Large intestine (tissue), 3 donors: Measurements from ENCODE around the gene CCBE1. TPM values are rescaled to one million over a fixed set of nuclear protein-coding genes. Genes with fewer than 3 reads are reported as not detected.
"Not testable (repeated sequence)": the region's sequence is repeated elsewhere in the genome, so short reads cannot be mapped to it uniquely, and the experiment has no call there.

Source experiments
- DNase-seq, 2 donors: peaks; one replicate each; pipeline versions ENCODE4 v3.0.0 to v3.0.0-alpha.2; 2013
- H3K27ac ChIP-seq: one replicate; pipeline ENCODE4 v1.5.1; 2013; ENCODE audit warnings: low read length
- H3K27me3 ChIP-seq: 2 replicates; pipeline ENCODE4 v1.6.1; 2013; ENCODE audit warnings: low read length; ENCODE audit not compliant: control insufficient read depth, insufficient read depth
- H3K36me3 ChIP-seq: 2 replicates; pipeline ENCODE4 v1.6.1; 2013; ENCODE audit warnings: low read length; ENCODE audit not compliant: control insufficient read depth, insufficient read depth
- H3K4me1 ChIP-seq: one replicate; pipeline ENCODE4 v1.6.1; 2013; ENCODE audit warnings: low read length; ENCODE audit not compliant: control insufficient read depth, insufficient read depth
- H3K4me3 ChIP-seq: one replicate; pipeline ENCODE4 v1.5.1; 2013; ENCODE audit warnings: low read length
- H3K9me3 ChIP-seq: one replicate; pipeline ENCODE4 v1.6.1; 2013; ENCODE audit warnings: mild to moderate bottlenecking, low read depth, low read length, moderate library complexity; ENCODE audit not compliant: control insufficient read depth
- WGBS: methylation state at CpG from one replicate; pipeline ENCODE4 v1.1.5; 2013; ENCODE audit warnings: low lambda C conversion rate; ENCODE audit not compliant: insufficient coverage; 5-methylcytosine and 5-hydroxymethylcytosine counted together
- polyA plus RNA-seq: library from polyadenylated mRNA; unstranded; fragments of 120-200 nt; gene quantifications from one replicate; pipeline ENCODE4 v1.2.1, GENCODE V29; 2013

Gene CCBE1
- polyA plus RNA-seq, 1 donor = 2.5 TPM

GRCh38 chr18:59658941-59659340, 38.3 kb downstream of the CCBE1 start:
- H3K27me3 ChIP-seq = peaks cover 17% of the 10 kb centered on the region
- DNase-seq = no peak
- WGBS = no CpG with 5 or more reads among the region's 7 CpGs
- H3K4me1 ChIP-seq = no peaks in the 10 kb centered on the region
- no peaks in the 10 kb centered on the region for H3K36me3 ChIP-seq
- no peak overlapping the region for H3K4me3 ChIP-seq
- no peaks in the 10 kb centered on the region for H3K9me3 ChIP-seq
- no peak overlapping the region for H3K27ac ChIP-seq

GRCh38 chr18:59657012-59657411, 40.2 kb downstream of the CCBE1 start:
- no peak overlapping the region for H3K27ac ChIP-seq
- H3K9me3 ChIP-seq = no peaks in the 10 kb centered on the region
- no peak overlapping the region for H3K4me3 ChIP-seq
- H3K27me3 ChIP-seq = peaks cover 12% of the 10 kb centered on the region
- H3K4me1 ChIP-seq = no peaks in the 10 kb centered on the region
- no peaks in the 10 kb centered on the region for H3K36me3 ChIP-seq
- DNase-seq = no peak
- WGBS = 100% methylated on average over 1 of the region's 5 CpGs

GRCh38 chr18:59656373-59656887, 40.8 kb downstream of the CCBE1 start:
- no peak for DNase-seq
- Histone ChIP-seq H3K4me3 (no peak overlapping the region), H3K27me3 (peaks cover 7% of the 10 kb centered on the region), H3K36me3 (no peaks in the 10 kb centered on the region), H3K27ac (no peak overlapping the region), H3K9me3 (no peaks in the 10 kb centered on the region), H3K4me1 (no peaks in the 10 kb centered on the region)
- WGBS = 96% methylated on average over 4 of the region's 6 CpGs

- Histone ChIP-seq H3K27me3 (peaks cover 5% of the 10 kb centered on the region), H3K9me3 (no peaks in the 10 kb centered on the region), H3K36me3 (no peaks in the 10 kb centered on the region), H3K27ac (no peak overlapping the region), H3K4me3 (no peak overlapping the region), H3K4me1 (no peaks in the 10 kb centered on the region)
- WGBS = no CpG with 5 or more reads among the region's 2 CpGs
- no peak for DNase-seq
Measured at GRCh38 chr18:59655676-59656075, 41.5 kb downstream of the CCBE1 start.

- Histone ChIP-seq H3K36me3 (no peaks in the 10 kb centered on the region), H3K9me3 (no peaks in the 10 kb centered on the region), H3K4me3 (no peak overlapping the region), H3K4me1 (no peaks in the 10 kb centered on the region), H3K27me3 (peaks cover 4% of the 10 kb centered on the region), H3K27ac (no peak overlapping the region)
- no peak for DNase-seq
- WGBS = 100% methylated on average over 1 of the region's 5 CpGs
Measured at GRCh38 chr18:59651071-59651470, 46.2 kb downstream of the CCBE1 start.

- DNase-seq = no peak
- Histone ChIP-seq H3K27ac (no peak overlapping the region), H3K4me1 (no peaks in the 10 kb centered on the region), H3K27me3 (peaks cover 4% of the 10 kb centered on the region), H3K36me3 (no peaks in the 10 kb centered on the region), H3K9me3 (no peaks in the 10 kb centered on the region), H3K4me3 (no peak overlapping the region)
- 100% methylated on average over 1 of the region's 11 CpGs for WGBS
Measured at GRCh38 chr18:59650266-59650820, 46.9 kb downstream of the CCBE1 start.

- peaks cover 4% of the 10 kb centered on the region for H3K27me3 ChIP-seq
- no peak overlapping the region for H3K4me3 ChIP-seq
- no peaks in the 10 kb centered on the region for H3K4me1 ChIP-seq
- DNase-seq = no peak
- whole genome bisulfite sequencing = no CpG with 5 or more reads among the region's 1 CpG
- H3K27ac ChIP-seq = no peak overlapping the region
- H3K9me3 ChIP-seq = no peaks in the 10 kb centered on the region
- H3K36me3 ChIP-seq = no peaks in the 10 kb centered on the region
Measured at GRCh38 chr18:59649591-59649990, 47.6 kb downstream of the CCBE1 start.

- WGBS = 100% methylated on average over 4 of the region's 10 CpGs
- H3K27ac ChIP-seq = not testable (repeated sequence)
Measured at GRCh38 chr18:59648469-59648868, 48.8 kb downstream of the CCBE1 start.

GRCh38 chr18:59646963-59647307, 50.3 kb downstream of the CCBE1 start:
- 60% methylated on average over 1 of the region's 2 CpGs for WGBS
- DNase-seq = no peak
- no peak overlapping the region for H3K4me3 ChIP-seq
- H3K27me3 ChIP-seq = peaks cover 4% of the 10 kb centered on the region
- H3K36me3 ChIP-seq = no peaks in the 10 kb centered on the region
- no peaks in the 10 kb centered on the region for H3K9me3 ChIP-seq
- H3K4me1 ChIP-seq = no peaks in the 10 kb centered on the region
- no peak overlapping the region for H3K27ac ChIP-seq

More at GRCh38 chr18:59648469-59648868, 48.8 kb downstream of the CCBE1 start:
- H3K4me1 ChIP-seq, H3K4me3 ChIP-seq, H3K9me3 ChIP-seq, H3K36me3 ChIP-seq, H3K27me3 ChIP-seq, DNase-seq: not testable (repeated sequence)

- no peak for DNase-seq
- Histone ChIP-seq H3K27ac (no peak overlapping the region), H3K36me3 (no peaks in the 10 kb centered on the region), H3K27me3 (peaks cover 4% of the 10 kb centered on the region), H3K4me3 (no peak overlapping the region), H3K9me3 (no peaks in the 10 kb centered on the region), H3K4me1 (no peaks in the 10 kb centered on the region)
- 100% methylated on average over 2 of the region's 11 CpGs for WGBS
Measured at GRCh38 chr18:59646228-59646962, 50.8 kb downstream of the CCBE1 start.

- Histone ChIP-seq H3K4me3 (no peak overlapping the region), H3K4me1 (no peaks in the 10 kb centered on the region), H3K27ac (no peak overlapping the region), H3K36me3 (no peaks in the 10 kb centered on the region), H3K27me3 (peaks cover 2% of the 10 kb centered on the region), H3K9me3 (no peaks in the 10 kb centered on the region)
- DNase-seq = no peak
- WGBS = no CpG with 5 or more reads among the region's 6 CpGs
Measured at GRCh38 chr18:59643740-59644139, 53.5 kb downstream of the CCBE1 start.
